Fibroblast of pulmonary artery (primary cell): ENCODE results near the gene MSH3.

ENCODE experiments used
- DNase-seq: peaks from one replicate; pipeline ENCODE4 v3.0.0-alpha.2; 2010; ENCODE audit warnings: low read depth
- H3K4me3 ChIP-seq: replicated peaks from 2 replicates; pipeline ENCODE4 v1.5.1; 2011; ENCODE audit warnings: low read depth, mild to moderate bottlenecking, control low read depth, low read length, moderate library complexity
- CTCF ChIP-seq: IDR thresholded peaks from 2 replicates; pipeline ENCODE4 v1.5.1; 2011; ENCODE audit warnings: mild to moderate bottlenecking, control low read depth, low read length, inconsistent platforms; ENCODE audit errors: missing control alignments

MSH3 gene

GRCh38 chr5:80618438-80618837 lies 36.0 kb upstream of the MSH3 start:
- no peak for DNase-seq
- TF ChIP-seq CTCF: no peak
- H3K4me3 ChIP-seq: no peak overlapping the region

- DNase-seq: no peak
- H3K4me3 ChIP-seq: no peak overlapping the region
- no peak for TF ChIP-seq CTCF
These were observed 35.4 kb upstream of the MSH3 start for GRCh38 chr5:80619086-80619485.

GRCh38 chr5:80620211-80620610 lies 34.2 kb upstream of the MSH3 start:
- DNase-seq: no peak
- H3K4me3 ChIP-seq: no peak overlapping the region
- TF ChIP-seq CTCF: no peak

- TF ChIP-seq CTCF: no peak
- H3K4me3 ChIP-seq: no peak overlapping the region
- no peak for DNase-seq
These were observed 31.7 kb upstream of the MSH3 start for GRCh38 chr5:80622756-80623155.

GRCh38 chr5:80623999-80624398 lies 30.5 kb upstream of the MSH3 start:
- no peak overlapping the region for H3K4me3 ChIP-seq
- DNase-seq: no peak
- TF ChIP-seq CTCF: no peak

GRCh38 chr5:80625230-80625629 lies 29.2 kb upstream of the MSH3 start:
- H3K4me3 ChIP-seq: no peak overlapping the region
- DNase-seq: no peak
- no peak for TF ChIP-seq CTCF

GRCh38 chr5:80629281-80629680 lies 25.2 kb upstream of the MSH3 start:
- TF ChIP-seq CTCF: no peak
- no peak overlapping the region for H3K4me3 ChIP-seq
- no peak for DNase-seq
